ENCODE results near the gene TSC22D1.

DNA sequence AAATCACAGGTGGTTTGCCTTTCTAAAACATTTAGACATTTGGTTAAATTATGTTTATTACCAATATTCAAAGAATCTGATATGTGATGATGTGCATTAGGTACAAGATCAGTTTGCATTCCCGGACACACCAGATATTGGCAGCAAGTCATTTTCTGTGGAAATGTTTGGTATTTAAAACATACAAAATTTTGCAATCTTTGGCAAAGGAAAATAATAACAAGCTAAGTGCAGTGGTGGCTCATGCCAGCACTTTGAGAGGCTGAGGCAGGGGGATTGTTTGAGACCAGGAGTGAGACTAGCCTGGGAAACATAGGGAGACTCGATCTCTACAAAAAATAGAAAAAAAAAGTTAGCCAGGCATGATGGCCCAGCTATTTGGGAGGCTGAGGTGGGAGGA, 29.1 kb upstream of the TSC22D1 start:
- TF ChIP-seq, protein P1, sequence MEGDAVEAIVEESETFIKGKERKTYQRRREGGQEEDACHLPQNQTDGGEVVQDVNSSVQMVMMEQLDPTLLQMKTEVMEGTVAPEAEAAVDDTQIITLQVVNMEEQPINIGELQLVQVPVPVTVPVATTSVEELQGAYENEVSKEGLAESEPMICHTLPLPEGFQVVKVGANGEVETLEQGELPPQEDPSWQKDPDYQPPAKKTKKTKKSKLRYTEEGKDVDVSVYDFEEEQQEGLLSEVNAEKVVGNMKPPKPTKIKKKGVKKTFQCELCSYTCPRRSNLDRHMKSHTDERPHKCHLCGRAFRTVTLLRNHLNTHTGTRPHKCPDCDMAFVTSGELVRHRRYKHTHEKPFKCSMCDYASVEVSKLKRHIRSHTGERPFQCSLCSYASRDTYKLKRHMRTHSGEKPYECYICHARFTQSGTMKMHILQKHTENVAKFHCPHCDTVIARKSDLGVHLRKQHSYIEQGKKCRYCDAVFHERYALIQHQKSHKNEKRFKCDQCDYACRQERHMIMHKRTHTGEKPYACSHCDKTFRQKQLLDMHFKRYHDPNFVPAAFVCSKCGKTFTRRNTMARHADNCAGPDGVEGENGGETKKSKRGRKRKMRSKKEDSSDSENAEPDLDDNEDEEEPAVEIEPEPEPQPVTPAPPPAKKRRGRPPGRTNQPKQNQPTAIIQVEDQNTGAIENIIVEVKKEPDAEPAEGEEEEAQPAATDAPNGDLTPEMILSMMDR (IDR thresholded peaks at IDR 0.05), result no peak
- TF ChIP-seq EP300 (IDR thresholded peaks at IDR 0.05; ENCODE audit: low read depth) (no peak), POLR2A (IDR thresholded peaks at IDR 0.05) (no peak)

Measured in transverse colon (tissue), 3 donors.